RPMI7951 (cell line): Measurements from ENCODE around the gene MECR. TPM values are rescaled to one million over a fixed set of nuclear protein-coding genes. Genes with fewer than 3 reads are reported as not detected.
"Not testable (repeated sequence)": the region's sequence is repeated elsewhere in the genome, so short reads cannot be mapped to it uniquely, and the experiment has no call there.

Experiments used
- DNase-seq: peaks from one replicate; pipeline ENCODE4 v3.0.0-alpha.2; 2012; ENCODE audit warnings: low read depth
- total RNA-seq: library from RNA; depleted of rRNA; stranded (reverse); fragments of >200 nt; shearing (Covaris generic); gene quantifications from 2 replicates; pipeline ENCODE4 v1.2.3, GENCODE V29; 2014; rRNA removed

Gene MECR
- total RNA-seq, 1 experiment from 2014 or later: 34.0 TPM

- no peak for DNase-seq
Observed at GRCh38 chr1:29169976-29170375, 60.8 kb downstream of the MECR start.

- DNase-seq: no peak
Observed at GRCh38 chr1:29167904-29168303, 62.8 kb downstream of the MECR start.

GRCh38 chr1:29166291-29166878 lies 64.3 kb downstream of the MECR start:
- no peak for DNase-seq

- no peak for DNase-seq
Observed at GRCh38 chr1:29164588-29164987, 66.1 kb downstream of the MECR start.

- DNase-seq: no peak
Observed at GRCh38 chr1:29162476-29163138, 68.1 kb downstream of the MECR start.

GRCh38 chr1:29162025-29162424 lies 68.7 kb downstream of the MECR start:
- no peak for DNase-seq

GRCh38 chr1:29159773-29160172 lies 71.0 kb downstream of the MECR start:
- DNase-seq: no peak

GRCh38 chr1:29157269-29157601 lies 73.5 kb downstream of the MECR start:
- DNase-seq: no peak

GRCh38 chr1:29156543-29157268 lies 74.0 kb downstream of the MECR start:
- DNase-seq: peak; percentile 15

GRCh38 chr1:29152046-29152805 lies 78.5 kb downstream of the MECR start:
- no peak for DNase-seq

- DNase-seq: not testable (repeated sequence)
Observed at GRCh38 chr1:29150346-29150745, 80.4 kb downstream of the MECR start.

GRCh38 chr1:29148656-29149491 lies 81.9 kb downstream of the MECR start:
- DNase-seq: no peak

GRCh38 chr1:29145739-29146437 lies 84.8 kb downstream of the MECR start:
- DNase-seq: peak; percentile 77

GRCh38 chr1:29144178-29144577 lies 86.6 kb downstream of the MECR start:
- no peak for DNase-seq

- DNase-seq: no peak
Observed at GRCh38 chr1:29142714-29143113, 88.0 kb downstream of the MECR start.

Other genes starting within 250 kb of the MECR start
- 4.3 and 5.2 TPM in 2 replicates for gene TMEM200B, start 107.0 kb downstream of the MECR start, total RNA-seq
- gene SRSF4, start 49.0 kb downstream of the MECR start, total RNA-seq: 43.5 and 48.1 TPM in 2 replicates
- 14.1 and 26.2 TPM in 2 replicates for gene PTPRU, start 5.6 kb upstream of the MECR start, total RNA-seq